Activated CD4-positive, alpha-beta T cell treated with anti-CD3 and anti-CD28 coated beads, Interleukin-10, Interleukin-2, amounts not matched to agents 100 ng/mL and 50 ng/mL, durations not matched to agents 16 hours and 8 hours (primary cell): ENCODE data around the gene GALNT9.
"Not testable (repeated sequence)": the region's sequence is repeated elsewhere in the genome, so short reads cannot be mapped to it uniquely, and the experiment has no call there.

Source experiments
- DNase-seq: peaks from one replicate; pipeline ENCODE4 v3.0.0-alpha.2; 2020

Gene GALNT9

GRCh38 chr12:132311201-132311915 lies 18.0 kb downstream of the GALNT9 start:
- no peak for DNase-seq

GRCh38 chr12:132310181-132311040 lies 19.0 kb downstream of the GALNT9 start:
- no peak for DNase-seq

- DNase-seq, result no peak
Observed at GRCh38 chr12:132309596-132310086, 19.7 kb downstream of the GALNT9 start.

DNA sequence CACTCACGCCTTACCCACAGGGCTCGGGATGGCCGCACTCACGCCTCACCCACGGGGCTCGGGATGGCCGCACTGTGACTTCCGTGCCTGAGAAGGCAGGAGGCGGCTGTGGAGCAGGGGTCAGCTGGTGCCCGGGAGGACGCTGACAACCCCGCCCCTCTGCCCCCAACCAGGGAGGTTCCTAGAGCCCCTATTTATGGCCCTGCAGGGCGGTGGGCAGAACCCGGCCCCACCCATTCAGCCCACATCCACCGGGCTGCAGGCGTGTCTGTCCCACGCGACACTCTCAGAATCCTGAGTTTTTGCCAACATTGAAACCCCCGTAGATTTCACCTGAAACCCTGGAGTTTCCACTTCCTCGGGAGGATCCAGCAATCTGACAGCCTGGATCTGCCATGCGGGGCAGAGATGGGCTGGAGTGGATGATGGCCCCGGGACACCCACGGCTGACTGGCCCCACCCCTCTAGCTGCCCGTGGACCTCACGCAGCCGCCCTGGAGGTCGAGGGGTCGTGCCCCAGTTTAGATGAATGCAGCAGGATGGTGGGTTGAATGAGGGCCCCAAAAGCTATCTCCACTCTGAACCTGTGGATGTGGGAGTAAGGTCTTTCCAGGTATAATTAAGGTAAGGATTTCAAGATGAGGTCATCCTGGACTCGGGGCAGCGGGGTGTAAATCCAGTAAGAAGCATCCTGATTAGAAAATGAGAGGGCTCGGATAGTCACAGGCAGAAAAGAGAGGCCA lies 20.4 kb downstream of the GALNT9 start:
- no peak for DNase-seq

DNA sequence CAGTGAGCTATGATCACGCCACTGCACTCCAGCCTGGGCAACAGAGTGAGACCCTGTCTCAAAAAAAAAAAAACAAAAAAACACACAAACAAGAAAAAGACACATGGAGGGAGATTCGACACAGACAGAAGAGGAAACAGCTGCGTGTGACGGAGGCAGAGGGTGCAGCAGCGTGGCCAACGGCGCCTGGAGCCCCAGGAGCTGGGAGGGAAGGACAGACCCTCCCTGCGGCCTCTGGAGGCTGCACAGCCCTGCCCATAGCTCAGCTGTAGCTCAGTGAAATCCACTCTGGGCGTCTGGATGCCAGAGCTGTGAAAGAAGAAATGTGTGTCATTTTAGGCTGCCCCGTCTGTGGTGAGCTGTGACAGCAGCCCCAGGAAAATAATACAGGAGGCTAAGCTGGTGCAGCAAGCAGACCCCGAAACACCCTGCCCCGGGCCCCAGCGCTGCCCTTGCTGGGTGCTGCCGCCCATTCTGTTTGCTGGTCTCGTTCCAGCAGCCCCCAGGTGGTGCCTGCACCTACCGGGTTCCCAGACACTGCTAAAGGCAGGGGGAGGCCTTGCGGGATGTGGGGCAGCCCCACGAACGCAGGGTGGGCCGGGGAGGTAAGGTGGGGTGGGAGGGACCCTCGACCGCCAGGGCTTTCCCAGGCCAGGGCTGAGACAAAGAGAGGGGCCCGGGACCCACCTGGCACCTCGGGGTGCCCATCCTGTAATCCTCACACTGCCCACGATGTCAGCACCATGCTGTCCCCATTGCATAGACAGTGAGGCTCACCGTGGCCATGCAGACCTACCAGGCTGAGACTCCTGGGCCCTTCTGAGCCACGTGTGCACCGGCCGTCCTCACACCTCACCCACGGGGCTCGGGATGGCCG lies 21.2 kb downstream of the GALNT9 start:
- DNase-seq, result no peak

GRCh38 chr12:132306885-132307191 lies 22.6 kb downstream of the GALNT9 start:
- DNase-seq, result no peak

DNA sequence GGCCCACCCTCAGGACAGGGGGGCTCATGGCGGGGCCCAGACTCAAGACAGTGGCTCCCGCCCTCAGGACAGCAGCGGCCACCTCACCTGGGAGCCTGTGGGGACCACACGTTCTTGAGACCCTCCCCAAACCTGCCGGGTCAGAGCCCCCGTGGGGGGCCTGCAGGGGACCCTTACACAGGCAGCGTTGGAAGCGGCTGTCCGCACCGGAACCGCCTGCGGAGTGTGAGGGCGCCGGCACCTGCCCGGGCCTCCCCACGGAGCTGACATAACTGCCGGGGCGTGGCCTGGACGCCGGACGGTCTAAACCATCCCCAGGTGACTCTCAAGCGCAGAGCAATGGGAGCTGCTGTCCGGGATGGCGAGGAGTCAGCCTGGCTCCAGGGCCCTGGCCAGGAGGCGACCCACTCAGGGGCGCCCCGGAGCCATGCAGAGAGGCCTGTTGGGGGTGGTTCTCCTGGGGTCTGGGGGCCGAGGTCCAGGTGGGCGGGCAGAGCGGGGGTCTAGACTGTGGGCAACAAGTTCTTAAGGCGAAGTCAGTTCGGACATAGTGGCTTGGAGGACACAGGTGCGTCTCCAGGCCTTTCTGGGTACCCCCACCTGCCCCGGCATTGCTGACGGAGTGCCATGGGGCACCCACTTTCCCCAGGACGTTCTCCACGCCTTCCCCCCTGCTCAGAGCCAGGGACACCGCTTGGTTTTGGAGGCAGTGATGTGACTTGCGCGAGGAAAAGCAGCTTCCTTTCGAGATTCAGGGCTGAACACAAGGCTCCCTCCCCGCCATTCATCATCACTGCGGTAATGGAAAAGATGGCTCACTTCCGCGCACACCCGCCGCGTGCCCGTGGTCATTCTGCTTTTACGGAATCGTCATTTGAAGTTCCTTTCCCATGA lies 23.2 kb downstream of the GALNT9 start:
- no peak for DNase-seq

GRCh38 chr12:132305560-132305966 lies 23.8 kb downstream of the GALNT9 start:
- no peak for DNase-seq

DNA sequence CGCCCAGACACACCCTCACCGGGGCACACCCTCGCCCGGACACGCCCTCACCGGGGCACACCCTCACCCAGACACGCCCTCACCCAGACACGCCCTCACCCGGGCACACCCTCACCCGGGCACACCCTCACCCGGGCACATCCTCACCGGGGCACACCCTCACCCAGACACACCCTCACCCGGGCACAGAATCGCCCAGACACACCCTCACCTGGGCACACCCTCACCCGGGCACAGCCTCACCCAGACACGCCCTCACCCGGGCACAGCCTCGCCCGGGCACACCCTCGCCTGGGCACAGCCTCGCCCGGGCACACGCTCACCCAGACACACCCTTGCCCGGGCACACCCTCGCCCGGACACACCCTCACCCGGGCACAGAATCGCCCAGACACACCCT lies 24.5 kb downstream of the GALNT9 start:
- not testable (repeated sequence) for DNase-seq

- DNase-seq, result not testable (repeated sequence)
Observed at GRCh38 chr12:132303853-132304373, 25.5 kb downstream of the GALNT9 start.

GRCh38 chr12:132302466-132303358 lies 26.7 kb downstream of the GALNT9 start:
- no peak for DNase-seq

GRCh38 chr12:132300789-132301722 lies 28.3 kb downstream of the GALNT9 start:
- DNase-seq, result no peak

DNA sequence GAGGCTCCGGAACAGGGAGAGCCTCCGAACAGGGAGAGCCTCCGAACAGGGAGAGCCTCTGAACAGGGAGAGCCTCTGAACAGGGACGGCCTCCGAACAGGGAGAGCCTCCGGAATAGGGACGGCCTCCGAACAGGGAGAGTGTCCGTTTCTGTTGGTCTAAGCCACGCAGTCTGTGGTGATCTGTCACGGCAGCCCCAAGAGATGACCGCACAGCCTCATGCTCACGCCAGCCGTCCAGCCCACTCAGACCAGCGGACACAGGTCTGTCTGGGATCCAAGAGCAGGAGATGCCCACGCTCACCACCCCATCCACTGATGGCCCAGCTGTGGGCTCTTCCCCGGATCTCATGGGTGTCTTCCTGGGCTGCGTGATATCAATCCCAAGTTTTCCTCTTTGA lies 33.3 kb downstream of the GALNT9 start:
- no peak for DNase-seq

DNA sequence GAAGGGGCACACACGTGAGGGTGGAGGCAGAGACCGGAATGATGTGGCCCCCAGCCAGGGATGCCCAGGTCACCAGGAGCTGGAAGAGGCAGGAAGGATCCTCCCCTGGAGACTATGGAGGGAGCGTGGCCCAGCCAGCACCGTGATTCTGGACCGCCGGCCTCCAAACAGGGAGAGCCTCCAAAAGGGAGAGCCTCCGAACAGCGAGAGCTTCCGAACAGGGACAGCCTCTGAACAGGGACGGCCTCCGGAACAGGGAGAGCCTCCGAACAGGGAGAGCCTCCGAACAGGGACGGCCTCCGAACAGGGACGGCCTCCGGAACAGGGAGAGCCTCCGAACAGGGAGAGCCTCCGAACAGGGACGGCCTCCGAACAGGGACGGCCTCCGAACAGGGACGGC lies 33.8 kb downstream of the GALNT9 start:
- not testable (repeated sequence) for DNase-seq

DNA sequence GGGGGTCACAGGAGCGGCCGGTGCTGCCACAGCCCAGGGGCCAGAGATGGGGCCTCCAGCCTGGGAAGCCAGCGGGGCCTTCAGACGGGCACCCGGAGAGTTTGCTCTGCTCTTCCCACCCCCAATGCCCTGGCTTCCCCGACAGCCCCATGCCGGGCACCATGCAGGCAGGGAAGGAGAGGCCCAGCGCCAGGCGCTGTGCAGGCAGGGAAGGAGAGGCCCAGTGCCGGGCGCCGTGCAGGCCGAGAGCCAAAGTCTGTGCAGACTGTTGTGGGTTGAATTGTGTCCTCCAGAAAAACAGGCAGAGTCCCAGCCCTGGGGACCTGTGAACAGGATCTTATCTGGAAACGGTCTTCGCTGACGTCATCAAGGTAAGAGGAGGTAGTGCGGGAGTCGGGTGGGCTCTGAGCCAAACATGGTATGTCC lies 34.3 kb downstream of the GALNT9 start:
- no peak for DNase-seq

DNA sequence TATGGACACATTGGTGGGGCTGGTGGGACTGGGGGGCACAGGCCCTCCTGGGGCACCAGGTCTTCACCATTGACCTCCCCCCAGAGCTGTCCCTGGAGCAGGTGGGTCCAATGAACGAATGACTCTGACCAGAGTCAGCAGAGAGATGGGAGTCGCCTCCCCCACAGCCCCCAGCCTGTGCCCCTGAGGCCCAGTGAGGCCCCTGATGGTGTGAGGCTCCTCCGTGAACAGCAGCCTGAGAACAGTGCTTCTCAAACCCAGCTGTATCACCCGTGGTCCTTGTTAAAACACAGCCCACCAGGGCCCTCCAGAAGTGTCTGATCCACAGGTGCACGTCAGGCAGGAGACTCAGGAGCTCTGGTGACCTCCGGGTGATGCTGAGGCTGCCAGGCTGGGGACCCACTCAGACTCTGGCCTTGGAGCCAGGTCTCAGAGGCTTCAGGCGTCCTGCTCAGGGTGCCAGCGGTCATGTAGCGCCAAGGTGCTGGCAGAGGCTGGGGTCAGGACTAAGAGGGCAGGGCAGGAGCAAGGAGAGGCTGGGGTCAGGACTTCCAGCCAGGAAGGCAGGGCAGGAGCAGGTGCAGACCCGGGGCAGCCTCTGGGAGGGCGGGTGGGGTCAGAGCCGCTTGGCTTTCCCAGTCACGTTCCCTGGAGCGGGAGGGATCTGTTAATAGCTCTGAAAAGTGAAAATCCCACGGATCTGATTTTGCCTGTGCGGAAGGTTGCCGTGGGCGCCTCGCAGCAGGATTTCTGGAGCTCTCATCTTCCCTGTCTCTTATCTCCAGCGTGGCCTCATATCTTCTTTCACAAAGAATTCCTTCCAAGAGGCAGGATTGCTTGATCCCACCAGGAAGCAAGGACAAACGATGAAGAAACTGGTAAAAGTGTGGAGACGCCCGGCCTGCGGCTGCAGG lies 35.0 kb downstream of the GALNT9 start:
- DNase-seq, result no peak
